ENCODE results near the gene SND1.

DNA sequence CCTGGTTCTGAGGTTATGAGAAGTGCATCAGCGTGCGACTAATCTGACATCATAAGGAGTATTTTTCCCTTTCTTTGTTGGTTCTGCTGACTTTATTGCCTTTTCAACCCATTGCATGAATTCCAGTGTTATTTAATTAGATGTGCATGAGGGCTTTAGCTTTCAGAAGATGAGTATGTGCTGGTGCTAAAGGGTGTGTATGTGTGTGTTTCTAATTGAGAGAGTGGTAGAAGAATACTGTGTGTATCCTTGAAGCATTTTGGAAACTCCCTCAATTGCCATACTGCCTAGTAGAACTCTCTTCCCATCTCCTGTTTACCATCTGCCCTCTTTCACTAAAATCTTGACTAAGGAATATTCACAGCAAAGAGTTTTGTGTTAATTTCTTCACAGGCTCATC is 158.1 kb downstream of the SND1 start:
- TF ChIP-seq, protein P1, sequence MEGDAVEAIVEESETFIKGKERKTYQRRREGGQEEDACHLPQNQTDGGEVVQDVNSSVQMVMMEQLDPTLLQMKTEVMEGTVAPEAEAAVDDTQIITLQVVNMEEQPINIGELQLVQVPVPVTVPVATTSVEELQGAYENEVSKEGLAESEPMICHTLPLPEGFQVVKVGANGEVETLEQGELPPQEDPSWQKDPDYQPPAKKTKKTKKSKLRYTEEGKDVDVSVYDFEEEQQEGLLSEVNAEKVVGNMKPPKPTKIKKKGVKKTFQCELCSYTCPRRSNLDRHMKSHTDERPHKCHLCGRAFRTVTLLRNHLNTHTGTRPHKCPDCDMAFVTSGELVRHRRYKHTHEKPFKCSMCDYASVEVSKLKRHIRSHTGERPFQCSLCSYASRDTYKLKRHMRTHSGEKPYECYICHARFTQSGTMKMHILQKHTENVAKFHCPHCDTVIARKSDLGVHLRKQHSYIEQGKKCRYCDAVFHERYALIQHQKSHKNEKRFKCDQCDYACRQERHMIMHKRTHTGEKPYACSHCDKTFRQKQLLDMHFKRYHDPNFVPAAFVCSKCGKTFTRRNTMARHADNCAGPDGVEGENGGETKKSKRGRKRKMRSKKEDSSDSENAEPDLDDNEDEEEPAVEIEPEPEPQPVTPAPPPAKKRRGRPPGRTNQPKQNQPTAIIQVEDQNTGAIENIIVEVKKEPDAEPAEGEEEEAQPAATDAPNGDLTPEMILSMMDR (IDR thresholded peaks at IDR 0.05 in 8 of 11, conservative IDR thresholded peaks at IDR 0.05 in 3 of 11) = no peak
- no peak for TF ChIP-seq POLR2A (IDR thresholded peaks at IDR 0.05)
- no peak for TF ChIP-seq POLR2AphosphoS5 (IDR thresholded peaks at IDR 0.05)
